Stimulated activated CD8-positive, alpha-beta memory T cell treated with anti-CD3 and anti-CD28 coated beads, Interleukin-2, amount 100 ng/mL, for 48 hours (primary cell): ENCODE measurements around the gene MACF1.

Experiments
- DNase-seq, 2 donors: peaks; one replicate each; pipeline ENCODE4 v3.0.0-alpha.2; 2020; ENCODE audit warnings: low read depth in 2 of 2

MACF1 gene

GRCh38 chr1:39352881-39353280 lies 148.4 kb downstream of the MACF1 start:
- no peak for DNase-seq

GRCh38 chr1:39354572-39354971 lies 150.1 kb downstream of the MACF1 start:
- DNase-seq: no peak

- no peak for DNase-seq
These were observed 154.0 kb downstream of the MACF1 start for GRCh38 chr1:39358491-39358890.

GRCh38 chr1:39359028-39359570 lies 154.6 kb downstream of the MACF1 start:
- no peak for DNase-seq

GRCh38 chr1:39360731-39361130 lies 156.2 kb downstream of the MACF1 start:
- no peak for DNase-seq

GRCh38 chr1:39361446-39361845 lies 157.0 kb downstream of the MACF1 start:
- no peak for DNase-seq

- no peak for DNase-seq
These were observed 158.8 kb downstream of the MACF1 start for GRCh38 chr1:39363267-39363666.

- no peak for DNase-seq
These were observed 163.6 kb downstream of the MACF1 start for GRCh38 chr1:39368045-39368444.

GRCh38 chr1:39369565-39369964 lies 165.1 kb downstream of the MACF1 start:
- no peak for DNase-seq

GRCh38 chr1:39370602-39371001 lies 166.1 kb downstream of the MACF1 start:
- no peak for DNase-seq

GRCh38 chr1:39372105-39372504 lies 167.6 kb downstream of the MACF1 start:
- DNase-seq: no peak

GRCh38 chr1:39376656-39377055 lies 172.2 kb downstream of the MACF1 start:
- no peak for DNase-seq

GRCh38 chr1:39378377-39378776 lies 173.9 kb downstream of the MACF1 start:
- DNase-seq: no peak

GRCh38 chr1:39379187-39379586 lies 174.7 kb downstream of the MACF1 start:
- DNase-seq: no peak

GRCh38 chr1:39380036-39380435 lies 175.5 kb downstream of the MACF1 start:
- no peak for DNase-seq

GRCh38 chr1:39381839-39382238 lies 177.3 kb downstream of the MACF1 start:
- DNase-seq: no peak

- no peak for DNase-seq
These were observed 179.8 kb downstream of the MACF1 start for GRCh38 chr1:39384305-39384704.

GRCh38 chr1:39385067-39385988 lies 180.8 kb downstream of the MACF1 start:
- no peak for DNase-seq

GRCh38 chr1:39386997-39387396 lies 182.5 kb downstream of the MACF1 start:
- no peak for DNase-seq

GRCh38 chr1:39387452-39387851 lies 183.0 kb downstream of the MACF1 start:
- no peak for DNase-seq

- DNase-seq: no peak
These were observed 187.5 kb downstream of the MACF1 start for GRCh38 chr1:39391691-39392679.
